ENCODE results near the gene SLC44A4.

Gene SLC44A4

GRCh38 chr6:31829633-31830283 lies 49.0 kb downstream of the SLC44A4 start (continued):
- TF ChIP-seq ZBTB11 (tag by site-specific recombination; conservative IDR thresholded peaks at IDR 0.05; ENCODE audit: low read depth), result 0 out of 2 replicates have a peak, but pooled peaks have one; percentile 6
- TF ChIP-seq ZNF560 (tag by site-specific recombination; IDR thresholded peaks at IDR 0.05; ENCODE audit: borderline replicate concordance), result no peak
- no peak for TF ChIP-seq SCRT2 (tag by site-specific recombination; IDR thresholded peaks at IDR 0.05)
- TF ChIP-seq ZBTB10 (tag by site-specific recombination; IDR thresholded peaks at IDR 0.05), result no peak
- TF ChIP-seq ZNF610 (tag by site-specific recombination; IDR thresholded peaks at IDR 0.05; ENCODE audit: borderline replicate concordance), result no peak
- TF ChIP-seq ZBTB8A (tag by site-specific recombination; IDR thresholded peaks at IDR 0.05), result 0 out of 2 replicates have a peak, but pooled peaks have one; percentile 8
- TF ChIP-seq BCL11B (tag by site-specific recombination; IDR thresholded peaks at IDR 0.05; ENCODE audit: low read depth), result peak; percentile 94
- no peak for TF ChIP-seq ZNF426 (tag by site-specific recombination; IDR thresholded peaks at IDR 0.05)
- TF ChIP-seq ELK4 (IDR thresholded peaks at IDR 0.05; ENCODE audit: borderline replicate concordance, low read depth, low read length), result no peak
- TF ChIP-seq ZNF416 (tag by site-specific recombination; IDR thresholded peaks at IDR 0.05), result no peak
- TF ChIP-seq ZNF157 (tag by site-specific recombination; IDR thresholded peaks at IDR 0.05), result no peak
- peak; percentile 69 for TF ChIP-seq ZNF362 (tag by site-specific recombination; IDR thresholded peaks at IDR 0.05)
- no peak for TF ChIP-seq TCF7L2 (IDR thresholded peaks at IDR 0.05; ENCODE audit: borderline replicate concordance, low read depth, low read length)
- no peak for TF ChIP-seq ZNF391 (tag by site-specific recombination; IDR thresholded peaks at IDR 0.05; ENCODE audit: borderline replicate concordance, low read depth)
- TF ChIP-seq ZNF239 (tag by site-specific recombination; IDR thresholded peaks at IDR 0.05), result no peak
- TF ChIP-seq INSM2 (tag by site-specific recombination; IDR thresholded peaks at IDR 0.05), result no peak
- TF ChIP-seq ZNF24 (tag by site-specific recombination; IDR thresholded peaks at IDR 0.05), result no peak; the same call in 1 of the 2 replicates
- no peak for TF ChIP-seq HOXD13 (CRISPR knock-in tag; IDR thresholded peaks at IDR 0.05; ENCODE audit: borderline replicate concordance)
- no peak for TF ChIP-seq ZNF23 (tag by site-specific recombination; IDR thresholded peaks at IDR 0.05; ENCODE audit: borderline replicate concordance)
- TF ChIP-seq ZBTB48 (tag by site-specific recombination; IDR thresholded peaks at IDR 0.05), result peak; percentile 85
- 0 out of 2 replicates have a peak, but pooled peaks have one; percentile 51 for TF ChIP-seq BCL11A (tag by site-specific recombination; IDR thresholded peaks at IDR 0.05; ENCODE audit: low read depth)
- TF ChIP-seq SALL2 (tag by site-specific recombination; IDR thresholded peaks at IDR 0.05; ENCODE audit: borderline replicate concordance), result no peak
- no peak for TF ChIP-seq ZNF404 (tag by site-specific recombination; IDR thresholded peaks at IDR 0.05)
- TF ChIP-seq ZNF26 (tag by site-specific recombination; IDR thresholded peaks at IDR 0.05), result no peak
- no peak for TF ChIP-seq ZNF423 (tag by site-specific recombination; IDR thresholded peaks at IDR 0.05)
- TF ChIP-seq ZSCAN18 (tag by site-specific recombination; IDR thresholded peaks at IDR 0.05), result no peak
